ENCODE data around the gene SORL1. TPM values are rescaled to one million over a fixed set of nuclear protein-coding genes. Genes with fewer than 3 reads are reported as not detected.

SORL1 gene
- total RNA-seq, 1 experiment from 2014 or later: 68.3 TPM

GRCh38 chr11:121539000-121539399, 86.9 kb downstream of the SORL1 start:
- H2BK12ac ChIP-seq (ENCODE audit: insufficient read length, low read depth, low read length): no peak overlapping the region
- H3T11ph ChIP-seq (ENCODE audit: low read length): no peak overlapping the region
- no peaks in the 10 kb centered on the region for H3K23me2 ChIP-seq (ENCODE audit: insufficient read length, low read depth, low read length, poor library complexity, severe bottlenecking)
- H3K27ac ChIP-seq (ENCODE audit: insufficient read length, low read depth, low read length): no peak overlapping the region
- H2BK120ac ChIP-seq (ENCODE audit: low read depth, low read length, poor library complexity, severe bottlenecking): no peak overlapping the region
- no peaks in the 10 kb centered on the region for H3K79me1 ChIP-seq (ENCODE audit: insufficient read depth, low read depth, low read length, poor library complexity, severe bottlenecking)
- H4K91ac ChIP-seq (ENCODE audit: insufficient read length, low read depth, low read length): no peak overlapping the region
- DNase-seq: no peak
- TF ChIP-seq CTCF (conservative IDR thresholded peaks at IDR 0.05): no peak
- H2BK5ac ChIP-seq (ENCODE audit: insufficient read length, low read length): no peak overlapping the region
- Mint-ChIP-seq H3K9me3 (no peaks in the 10 kb centered on the region), H3K4me3 (no peak overlapping the region), H3K27ac (no peak overlapping the region), H3K4me1 (peaks cover 0 to 10% of the 10 kb centered on the region in 2 experiments; a peak in 1 of 4 replicates), H3K27me3 (ENCODE audit: low read depth) (no peaks in the 10 kb centered on the region), H3K36me3 (ENCODE audit: insufficient read depth in 1 of 3, low read depth in 3 of 3) (peaks cover 12 to 50% (median 37%) of the 10 kb centered on the region in 3 experiments; a peak in 6 of 7 replicates)
- no peak overlapping the region for H2AK5ac ChIP-seq (ENCODE audit: insufficient read length, low read length)
- no peak overlapping the region for H3K56ac ChIP-seq (ENCODE audit: insufficient read length, low read depth, low read length)
- H3K79me2 ChIP-seq (ENCODE audit: insufficient read depth, low read length): no peaks in the 10 kb centered on the region
- H4K8ac ChIP-seq (replicated peaks; ENCODE audit: insufficient read length, low read depth, low read length): no peak overlapping the region
- no peak overlapping the region for H3K23ac ChIP-seq (ENCODE audit: insufficient read length, low read depth, low read length)
- no CpG with 5 or more reads among the region's 5 CpGs for WGBS (ENCODE audit: extremely low coverage, insufficient read length, low lambda C conversion rate)
- H4K20me1 ChIP-seq (ENCODE audit: control insufficient read depth, insufficient read depth, insufficient read length): no peaks in the 10 kb centered on the region
- H3K4me2 ChIP-seq (ENCODE audit: insufficient read depth, insufficient read length, low read length): no peak overlapping the region
- H3K4ac ChIP-seq (ENCODE audit: low read depth, low read length): no peak overlapping the region
- H2BK15ac ChIP-seq (ENCODE audit: low read depth, low read length): no peak overlapping the region
- H3K18ac ChIP-seq (ENCODE audit: insufficient read length, low read depth, low read length): no peak overlapping the region
- H2AFZ ChIP-seq (ENCODE audit: low read length): no peak overlapping the region
- H3K27me3 ChIP-seq (ENCODE audit: insufficient read depth, low read length): no peaks in the 10 kb centered on the region
- no peak overlapping the region for H4K5ac ChIP-seq (ENCODE audit: insufficient read length, low read depth, low read length)
- H3K4me1 ChIP-seq (ENCODE audit: insufficient read depth, low read length): no peaks in the 10 kb centered on the region
- H2BK20ac ChIP-seq (ENCODE audit: low read depth, low read length, poor library complexity, severe bottlenecking): no peak overlapping the region
- no peak overlapping the region for H3K14ac ChIP-seq (ENCODE audit: insufficient read depth, low read length)
- H3K9me3 ChIP-seq (ENCODE audit: control insufficient read depth, low read depth, low read length): no peaks in the 10 kb centered on the region
- H3K9ac ChIP-seq (ENCODE audit: extremely low read depth, insufficient read length, low read length): no peak overlapping the region

All from H9 (cell line).